ENCODE data around the gene KCNJ1. TPM values are rescaled to one million over a fixed set of nuclear protein-coding genes. Genes with fewer than 3 reads are reported as not detected.

The KCNJ1 gene
- total and polyA plus RNA-seq, 10 donors: 0.02 to 0.09 (median 0.03) TPM; not detected in 7

DNA sequence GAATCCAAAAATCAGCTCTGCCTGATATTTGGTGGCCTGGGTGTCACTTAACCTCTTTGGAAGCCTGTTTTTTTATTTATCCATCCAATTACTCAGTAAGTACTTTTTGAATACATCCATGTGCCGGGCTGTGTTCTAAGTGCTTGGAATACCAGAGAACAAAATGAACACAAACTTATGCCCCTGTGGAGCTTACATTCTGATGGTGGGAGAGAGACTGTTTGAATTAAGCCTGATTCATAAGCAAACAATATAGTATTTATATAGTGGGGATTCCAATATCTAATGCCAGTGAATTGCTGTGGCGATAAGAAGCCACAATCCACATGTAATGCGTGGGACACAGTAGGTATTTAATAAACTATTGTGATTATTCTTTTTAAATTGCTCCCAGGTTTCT lies 43.5 kb upstream of the KCNJ1 start:
- 96 to 98% (median 96%) methylated on average over 3 of the region's 3 CpGs for WGBS, 5 donors
- Histone ChIP-seq H3K4me3 (no peak overlapping the region), H3K36me3 (peaks cover 0 to 29% (median 0%) of the 10 kb centered on the region in 6 donors), H3K27me3 (replicated peaks in 1 of 7) (peaks cover 0 to 49% (median 0%) of the 10 kb centered on the region in 7 donors), H3K4me1 (peaks cover 5 to 43% (median 36%) of the 10 kb centered on the region in 6 donors), H3K27ac (no peak overlapping the region), H3K9me3 (no peaks in the 10 kb centered on the region)
- TF ChIP-seq POLR2A (IDR thresholded peaks at IDR 0.05): no peak
- TF ChIP-seq POLR2AphosphoS5 (IDR thresholded peaks at IDR 0.05): no peak
- TF ChIP-seq, protein P1, sequence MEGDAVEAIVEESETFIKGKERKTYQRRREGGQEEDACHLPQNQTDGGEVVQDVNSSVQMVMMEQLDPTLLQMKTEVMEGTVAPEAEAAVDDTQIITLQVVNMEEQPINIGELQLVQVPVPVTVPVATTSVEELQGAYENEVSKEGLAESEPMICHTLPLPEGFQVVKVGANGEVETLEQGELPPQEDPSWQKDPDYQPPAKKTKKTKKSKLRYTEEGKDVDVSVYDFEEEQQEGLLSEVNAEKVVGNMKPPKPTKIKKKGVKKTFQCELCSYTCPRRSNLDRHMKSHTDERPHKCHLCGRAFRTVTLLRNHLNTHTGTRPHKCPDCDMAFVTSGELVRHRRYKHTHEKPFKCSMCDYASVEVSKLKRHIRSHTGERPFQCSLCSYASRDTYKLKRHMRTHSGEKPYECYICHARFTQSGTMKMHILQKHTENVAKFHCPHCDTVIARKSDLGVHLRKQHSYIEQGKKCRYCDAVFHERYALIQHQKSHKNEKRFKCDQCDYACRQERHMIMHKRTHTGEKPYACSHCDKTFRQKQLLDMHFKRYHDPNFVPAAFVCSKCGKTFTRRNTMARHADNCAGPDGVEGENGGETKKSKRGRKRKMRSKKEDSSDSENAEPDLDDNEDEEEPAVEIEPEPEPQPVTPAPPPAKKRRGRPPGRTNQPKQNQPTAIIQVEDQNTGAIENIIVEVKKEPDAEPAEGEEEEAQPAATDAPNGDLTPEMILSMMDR (IDR thresholded peaks at IDR 0.05 in 8 of 11, conservative IDR thresholded peaks at IDR 0.05 in 3 of 11): no peak
- intact Hi-C loops (cut with DNase I; ENCODE audit: low total_unique reads): no loop called here
- no peak for DNase-seq

GRCh38 chr11:128909438-128910125 lies 42.5 kb upstream of the KCNJ1 start:
- H3K9me3 ChIP-seq: no peaks in the 10 kb centered on the region
- H3K4me1 ChIP-seq: peaks cover 11 to 53% (median 45%) of the 10 kb centered on the region in 6 donors
- peaks cover 0 to 24% (median 0%) of the 10 kb centered on the region in 6 donors for H3K36me3 ChIP-seq
- intact Hi-C loops (cut with DNase I; ENCODE audit: low total_unique reads): no loop called here
- H3K27ac ChIP-seq: peak overlapping the region in 5 of 8 donors; percentile 41 to 70 (median 58)
- TF ChIP-seq POLR2A (IDR thresholded peaks at IDR 0.05): no peak
- TF ChIP-seq POLR2AphosphoS5 (IDR thresholded peaks at IDR 0.05): no peak
- TF ChIP-seq, protein P1 (IDR thresholded peaks at IDR 0.05 in 8 of 11, conservative IDR thresholded peaks at IDR 0.05 in 3 of 11): no peak
- DNase-seq: no peak
- H3K27me3 ChIP-seq (replicated peaks in 1 of 7): peaks cover 0 to 59% (median 0%) of the 10 kb centered on the region in 7 donors
- no peak overlapping the region for H3K4me3 ChIP-seq
- WGBS, 5 donors: 61 to 70% (median 65%) methylated on average over 8 of the region's 8 CpGs

GRCh38 chr11:128908391-128909246 lies 41.5 kb upstream of the KCNJ1 start:
- TF ChIP-seq POLR2A (IDR thresholded peaks at IDR 0.05): no peak
- TF ChIP-seq POLR2AphosphoS5 (IDR thresholded peaks at IDR 0.05): peak; percentile 14 to 66 (median 58)
- TF ChIP-seq, protein P1 (IDR thresholded peaks at IDR 0.05 in 8 of 11, conservative IDR thresholded peaks at IDR 0.05 in 3 of 11): no peak
- DNase-seq: no peak
- Histone ChIP-seq H3K36me3 (peaks cover 0 to 14% (median 0%) of the 10 kb centered on the region in 6 donors), H3K27me3 (replicated peaks in 1 of 7) (peaks cover 0 to 68% (median 7%) of the 10 kb centered on the region in 7 donors), H3K4me1 (peaks cover 21 to 62% (median 55%) of the 10 kb centered on the region in 6 donors), H3K4me3 (no peak overlapping the region), H3K27ac (peak overlapping the region in 5 of 8 donors; percentile 41 to 70 (median 58)), H3K9me3 (no peaks in the 10 kb centered on the region)
- 13 to 21% (median 20%) methylated on average over 10 to 12 of the region's 12 CpGs for WGBS, 5 donors
- intact Hi-C loops (cut with DNase I; ENCODE audit: low total_unique reads): no loop called here
